GM23338 (cell line): ENCODE measurements around the gene NDUFS6. TPM values are rescaled to one million over a fixed set of nuclear protein-coding genes. Genes with fewer than 3 reads are reported as not detected.

ENCODE experiments used
- ATAC-seq: fragments of 200-7000 bp; cut with Tn5 transposase; 3 replicates; pipeline ENCODE4 v1.9.1; 2020
- DNase-seq: peaks from one replicate; pipeline ENCODE4 v3.0.0-alpha.2; 2015; ENCODE audit warnings: low spot score
- H2AFZ ChIP-seq: fragments of 200-600 bp; sonication (generic); 2 replicates; pipeline ENCODE4 v1.8.0; 2016; ENCODE audit warnings: antibody characterized with exemption, mild to moderate bottlenecking, moderate library complexity
- H3F3A ChIP-seq: fragments of 200-600 bp; sonication (generic); replicated peaks from 2 replicates; pipeline ENCODE4 v1.8.0; 2017; ENCODE audit warnings: antibody characterized with exemption, mixed run types, low read depth
- H3K27ac ChIP-seq: fragments of 200-600 bp; sonication (generic); 2 replicates; pipeline ENCODE4 v1.6.1; 2016; ENCODE audit warnings: low read depth
- H3K27me3 ChIP-seq: fragments of 200-600 bp; sonication (generic); 2 replicates; pipeline ENCODE4 v1.8.0; 2016; ENCODE audit warnings: mild to moderate bottlenecking, mixed run types, moderate library complexity; ENCODE audit not compliant: insufficient read depth
- H3K36me3 ChIP-seq: fragments of 200-600 bp; sonication (generic); 2 replicates; pipeline ENCODE4 v1.8.0; 2016; ENCODE audit warnings: mild to moderate bottlenecking; ENCODE audit not compliant: insufficient read depth
- H3K4me1 ChIP-seq: fragments of 200-600 bp; sonication (generic); 2 replicates; pipeline ENCODE4 v1.8.0; 2016; ENCODE audit warnings: mild to moderate bottlenecking, moderate library complexity; ENCODE audit not compliant: insufficient read depth
- H3K4me2 ChIP-seq: fragments of 200-600 bp; sonication (generic); 2 replicates; pipeline ENCODE4 v1.7.1; 2017; ENCODE audit warnings: mixed run types
- H3K4me3 ChIP-seq: fragments of 200-600 bp; sonication (generic); 2 replicates; pipeline ENCODE4 v1.6.1; 2016; ENCODE audit warnings: mixed run types
- H3K79me2 ChIP-seq: fragments of 200-600 bp; sonication (generic); replicated peaks from 2 replicates; pipeline ENCODE4 v1.8.0; 2017; ENCODE audit warnings: mild to moderate bottlenecking; ENCODE audit not compliant: insufficient read depth
- H3K9me2 ChIP-seq: fragments of 200-600 bp; sonication (generic); 2 replicates; pipeline ENCODE4 v1.8.0; 2017; ENCODE audit not compliant: insufficient read depth
- H4K20me1 ChIP-seq: fragments of 200-600 bp; sonication (generic); replicated peaks from 2 replicates; pipeline ENCODE4 v1.8.0; 2017; ENCODE audit warnings: mild to moderate bottlenecking; ENCODE audit not compliant: insufficient read depth
- H3K27ac Mint-ChIP-seq: 2 replicates; pipeline ENCODE4 v1.8.0; 2020; ENCODE audit warnings: inconsistent platforms, mild to moderate bottlenecking, moderate library complexity, mixed read lengths
- H3K27me3 Mint-ChIP-seq: 3 replicates; pipeline ENCODE4 v1.8.0; 2022; ENCODE audit warnings: low read depth, mild to moderate bottlenecking, moderate library complexity, mixed read lengths, inconsistent platforms; ENCODE audit not compliant: insufficient read depth, poor library complexity
- H3K36me3 Mint-ChIP-seq: 3 replicates; pipeline ENCODE4 v1.8.0; 2021; ENCODE audit warnings: low read depth, mild to moderate bottlenecking, inconsistent platforms, moderate library complexity, mixed read lengths
- H3K4me1 Mint-ChIP-seq: 3 replicates; pipeline ENCODE4 v1.8.0; 2020; ENCODE audit warnings: mild to moderate bottlenecking, inconsistent platforms, mixed read lengths
- H3K4me3 Mint-ChIP-seq: 3 replicates; pipeline ENCODE4 v1.8.0; 2021; ENCODE audit warnings: moderate library complexity, mild to moderate bottlenecking, inconsistent platforms, mixed read lengths
- H3K9me3 Mint-ChIP-seq: 3 replicates; pipeline ENCODE4 v1.8.0; 2020; ENCODE audit warnings: moderate library complexity, mild to moderate bottlenecking, inconsistent platforms, mixed read lengths
- CREB1 ChIP-seq: fragments of 250-450 bp; sonication (Bioruptor Pico); IDR thresholded peaks from 2 replicates; pipeline ENCODE4 v1.5.0; 2020; ENCODE audit warnings: low read depth, mild to moderate bottlenecking, moderate library complexity
- EZH2 ChIP-seq: fragments of 200-600 bp; sonication (generic); IDR thresholded peaks from one replicate; pipeline ENCODE4 v1.8.0; 2017; ENCODE audit warnings: antibody characterized with exemption, mild to moderate bottlenecking, low read depth; ENCODE audit not compliant: unreplicated experiment
- EZH2phosphoT487 ChIP-seq: fragments of 200-600 bp; sonication (generic); IDR thresholded peaks from one replicate; pipeline ENCODE4 v1.8.1; 2018; ENCODE audit warnings: antibody characterized with exemption; ENCODE audit not compliant: unreplicated experiment
- JUNB ChIP-seq: IDR thresholded peaks from one replicate; pipeline ENCODE4 v1.6.1; 2016; ENCODE audit warnings: antibody characterized with exemption; ENCODE audit not compliant: unreplicated experiment
- NANOG ChIP-seq: IDR thresholded peaks from 2 replicates; pipeline ENCODE4 v1.6.1; 2016; ENCODE audit warnings: antibody characterized with exemption, borderline replicate concordance
- POLR2AphosphoS5 ChIP-seq: IDR thresholded peaks from 2 replicates; pipeline ENCODE4 v1.6.1; 2016; ENCODE audit warnings: antibody characterized with exemption, low read depth
- STAT1 ChIP-seq: IDR thresholded peaks from one replicate; pipeline ENCODE4 v1.6.1; 2016; ENCODE audit warnings: antibody characterized with exemption; ENCODE audit not compliant: unreplicated experiment
- ZNF114 ChIP-seq: fragments of 250-450 bp; sonication (Bioruptor Pico); IDR thresholded peaks from 2 replicates; pipeline ENCODE4 v1.5.0; 2020; ENCODE audit warnings: mild to moderate bottlenecking, moderate library complexity
- ZNF331 ChIP-seq: fragments of 250-450 bp; sonication (Bioruptor Pico); IDR thresholded peaks from 2 replicates; pipeline ENCODE4 v1.5.0; 2020; ENCODE audit warnings: low read depth, mild to moderate bottlenecking, moderate library complexity
- polyA plus RNA-seq: library from polyadenylated mRNA; unstranded; fragments of >200 nt; fragmentation: Nextera tagmentation; extraction: Ambion mirVana; gene quantifications from 2 replicates; pipeline ENCODE4 v1.2.1, GENCODE V29; 2016
- total RNA-seq: library from RNA; depleted of rRNA; stranded (reverse); fragments of >200 nt; shearing (Covaris generic); gene quantifications from 2 replicates; pipeline ENCODE4 v1.2.3, GENCODE V29; 2014
- TF ChIP-seq, protein P1 (sequence below), 2 experiments: fragments of 200-600 bp in 1 of 2; sonication (generic) in 1 of 2; conservative IDR thresholded peaks; 2 replicates each; pipeline versions ENCODE4 v1.5.1 to v1.6.1; 2016 to 2017; ENCODE audit warnings: antibody characterized with exemption in 2 of 2, low read depth in 2 of 2, mild to moderate bottlenecking in 2 of 2, moderate library complexity in 1 of 2
- TF ChIP-seq, protein P2 (sequence below): fragments of 250-450 bp; sonication (Bioruptor Pico); IDR thresholded peaks from 2 replicates; pipeline ENCODE4 v1.5.0; 2020; ENCODE audit warnings: mild to moderate bottlenecking, moderate library complexity
- TF ChIP-seq, protein P3 (sequence below): IDR thresholded peaks from one replicate; pipeline ENCODE4 v1.6.1; 2018; ENCODE audit warnings: antibody characterized with exemption; ENCODE audit not compliant: unreplicated experiment

NDUFS6 gene
- total and polyA plus RNA-seq, 2 experiments from 2014 or later = 94.8 to 289 TPM

GRCh38 chr5:1830571-1831228 lies 29.5 kb downstream of the NDUFS6 start:
- no peak for DNase-seq
- no peak overlapping the region for H2AFZ ChIP-seq
- H3K9me3 Mint-ChIP-seq = no peaks in the 10 kb centered on the region
- peaks cover 48% of the 10 kb centered on the region for H3K4me1 Mint-ChIP-seq
- peaks cover 3% of the 10 kb centered on the region; the same call in 2 of the 3 replicates for H3K36me3 Mint-ChIP-seq
- no peaks in the 10 kb centered on the region for H3F3A ChIP-seq
- H4K20me1 ChIP-seq = peaks cover 8% of the 10 kb centered on the region; the same call in 1 of the 2 replicates
- no peak overlapping the region for H3K4me2 ChIP-seq
- H3K4me1 ChIP-seq = peaks cover 20% of the 10 kb centered on the region
- no peak for TF ChIP-seq CREB1 (CRISPR knock-in tag)
- TF ChIP-seq STAT1 = no peak
- TF ChIP-seq ZNF331 = no peak
- TF ChIP-seq JUNB = no peak
- TF ChIP-seq, protein P1, sequence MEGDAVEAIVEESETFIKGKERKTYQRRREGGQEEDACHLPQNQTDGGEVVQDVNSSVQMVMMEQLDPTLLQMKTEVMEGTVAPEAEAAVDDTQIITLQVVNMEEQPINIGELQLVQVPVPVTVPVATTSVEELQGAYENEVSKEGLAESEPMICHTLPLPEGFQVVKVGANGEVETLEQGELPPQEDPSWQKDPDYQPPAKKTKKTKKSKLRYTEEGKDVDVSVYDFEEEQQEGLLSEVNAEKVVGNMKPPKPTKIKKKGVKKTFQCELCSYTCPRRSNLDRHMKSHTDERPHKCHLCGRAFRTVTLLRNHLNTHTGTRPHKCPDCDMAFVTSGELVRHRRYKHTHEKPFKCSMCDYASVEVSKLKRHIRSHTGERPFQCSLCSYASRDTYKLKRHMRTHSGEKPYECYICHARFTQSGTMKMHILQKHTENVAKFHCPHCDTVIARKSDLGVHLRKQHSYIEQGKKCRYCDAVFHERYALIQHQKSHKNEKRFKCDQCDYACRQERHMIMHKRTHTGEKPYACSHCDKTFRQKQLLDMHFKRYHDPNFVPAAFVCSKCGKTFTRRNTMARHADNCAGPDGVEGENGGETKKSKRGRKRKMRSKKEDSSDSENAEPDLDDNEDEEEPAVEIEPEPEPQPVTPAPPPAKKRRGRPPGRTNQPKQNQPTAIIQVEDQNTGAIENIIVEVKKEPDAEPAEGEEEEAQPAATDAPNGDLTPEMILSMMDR (conservative IDR thresholded peaks at IDR 0.05; ENCODE audit: low read depth in 2 of 2) = no peak
- no peak for TF ChIP-seq POLR2AphosphoS5
- no peak for TF ChIP-seq EZH2phosphoT487
- TF ChIP-seq, protein P2, sequence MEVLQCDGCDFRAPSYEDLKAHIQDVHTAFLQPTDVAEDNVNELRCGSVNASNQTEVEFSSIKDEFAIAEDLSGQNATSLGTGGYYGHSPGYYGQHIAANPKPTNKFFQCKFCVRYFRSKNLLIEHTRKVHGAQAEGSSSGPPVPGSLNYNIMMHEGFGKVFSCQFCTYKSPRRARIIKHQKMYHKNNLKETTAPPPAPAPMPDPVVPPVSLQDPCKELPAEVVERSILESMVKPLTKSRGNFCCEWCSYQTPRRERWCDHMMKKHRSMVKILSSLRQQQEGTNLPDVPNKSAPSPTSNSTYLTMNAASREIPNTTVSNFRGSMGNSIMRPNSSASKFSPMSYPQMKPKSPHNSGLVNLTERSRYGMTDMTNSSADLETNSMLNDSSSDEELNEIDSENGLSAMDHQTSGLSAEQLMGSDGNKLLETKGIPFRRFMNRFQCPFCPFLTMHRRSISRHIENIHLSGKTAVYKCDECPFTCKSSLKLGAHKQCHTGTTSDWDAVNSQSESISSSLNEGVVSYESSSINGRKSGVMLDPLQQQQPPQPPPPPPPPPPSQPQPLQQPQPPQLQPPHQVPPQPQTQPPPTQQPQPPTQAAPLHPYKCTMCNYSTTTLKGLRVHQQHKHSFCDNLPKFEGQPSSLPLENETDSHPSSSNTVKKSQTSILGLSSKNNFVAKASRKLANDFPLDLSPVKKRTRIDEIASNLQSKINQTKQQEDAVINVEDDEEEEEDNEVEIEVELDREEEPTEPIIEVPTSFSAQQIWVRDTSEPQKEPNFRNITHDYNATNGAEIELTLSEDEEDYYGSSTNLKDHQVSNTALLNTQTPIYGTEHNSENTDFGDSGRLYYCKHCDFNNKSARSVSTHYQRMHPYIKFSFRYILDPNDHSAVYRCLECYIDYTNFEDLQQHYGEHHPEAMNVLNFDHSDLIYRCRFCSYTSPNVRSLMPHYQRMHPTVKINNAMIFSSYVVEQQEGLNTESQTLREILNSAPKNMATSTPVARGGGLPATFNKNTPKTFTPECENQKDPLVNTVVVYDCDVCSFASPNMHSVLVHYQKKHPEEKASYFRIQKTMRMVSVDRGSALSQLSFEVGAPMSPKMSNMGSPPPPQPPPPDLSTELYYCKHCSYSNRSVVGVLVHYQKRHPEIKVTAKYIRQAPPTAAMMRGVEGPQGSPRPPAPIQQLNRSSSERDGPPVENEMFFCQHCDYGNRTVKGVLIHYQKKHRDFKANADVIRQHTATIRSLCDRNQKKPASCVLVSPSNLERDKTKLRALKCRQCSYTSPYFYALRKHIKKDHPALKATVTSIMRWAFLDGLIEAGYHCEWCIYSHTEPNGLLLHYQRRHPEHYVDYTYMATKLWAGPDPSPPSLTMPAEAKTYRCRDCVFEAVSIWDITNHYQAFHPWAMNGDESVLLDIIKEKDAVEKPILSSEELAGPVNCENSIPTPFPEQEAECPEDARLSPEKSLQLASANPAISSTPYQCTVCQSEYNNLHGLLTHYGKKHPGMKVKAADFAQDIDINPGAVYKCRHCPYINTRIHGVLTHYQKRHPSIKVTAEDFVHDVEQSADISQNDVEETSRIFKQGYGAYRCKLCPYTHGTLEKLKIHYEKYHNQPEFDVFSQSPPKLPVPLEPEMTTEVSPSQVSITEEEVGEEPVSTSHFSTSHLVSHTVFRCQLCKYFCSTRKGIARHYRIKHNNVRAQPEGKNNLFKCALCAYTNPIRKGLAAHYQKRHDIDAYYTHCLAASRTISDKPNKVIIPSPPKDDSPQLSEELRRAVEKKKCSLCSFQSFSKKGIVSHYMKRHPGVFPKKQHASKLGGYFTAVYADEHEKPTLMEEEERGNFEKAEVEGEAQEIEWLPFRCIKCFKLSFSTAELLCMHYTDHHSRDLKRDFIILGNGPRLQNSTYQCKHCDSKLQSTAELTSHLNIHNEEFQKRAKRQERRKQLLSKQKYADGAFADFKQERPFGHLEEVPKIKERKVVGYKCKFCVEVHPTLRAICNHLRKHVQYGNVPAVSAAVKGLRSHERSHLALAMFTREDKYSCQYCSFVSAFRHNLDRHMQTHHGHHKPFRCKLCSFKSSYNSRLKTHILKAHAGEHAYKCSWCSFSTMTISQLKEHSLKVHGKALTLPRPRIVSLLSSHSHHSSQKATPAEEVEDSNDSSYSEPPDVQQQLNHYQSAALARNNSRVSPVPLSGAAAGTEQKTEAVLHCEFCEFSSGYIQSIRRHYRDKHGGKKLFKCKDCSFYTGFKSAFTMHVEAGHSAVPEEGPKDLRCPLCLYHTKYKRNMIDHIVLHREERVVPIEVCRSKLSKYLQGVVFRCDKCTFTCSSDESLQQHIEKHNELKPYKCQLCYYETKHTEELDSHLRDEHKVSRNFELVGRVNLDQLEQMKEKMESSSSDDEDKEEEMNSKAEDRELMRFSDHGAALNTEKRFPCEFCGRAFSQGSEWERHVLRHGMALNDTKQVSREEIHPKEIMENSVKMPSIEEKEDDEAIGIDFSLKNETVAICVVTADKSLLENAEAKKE (CRISPR knock-in tag) = no peak
- TF ChIP-seq ZNF114 = no peak
- TF ChIP-seq EZH2 = no peak
- TF ChIP-seq NANOG = no peak
- TF ChIP-seq, protein P3, sequence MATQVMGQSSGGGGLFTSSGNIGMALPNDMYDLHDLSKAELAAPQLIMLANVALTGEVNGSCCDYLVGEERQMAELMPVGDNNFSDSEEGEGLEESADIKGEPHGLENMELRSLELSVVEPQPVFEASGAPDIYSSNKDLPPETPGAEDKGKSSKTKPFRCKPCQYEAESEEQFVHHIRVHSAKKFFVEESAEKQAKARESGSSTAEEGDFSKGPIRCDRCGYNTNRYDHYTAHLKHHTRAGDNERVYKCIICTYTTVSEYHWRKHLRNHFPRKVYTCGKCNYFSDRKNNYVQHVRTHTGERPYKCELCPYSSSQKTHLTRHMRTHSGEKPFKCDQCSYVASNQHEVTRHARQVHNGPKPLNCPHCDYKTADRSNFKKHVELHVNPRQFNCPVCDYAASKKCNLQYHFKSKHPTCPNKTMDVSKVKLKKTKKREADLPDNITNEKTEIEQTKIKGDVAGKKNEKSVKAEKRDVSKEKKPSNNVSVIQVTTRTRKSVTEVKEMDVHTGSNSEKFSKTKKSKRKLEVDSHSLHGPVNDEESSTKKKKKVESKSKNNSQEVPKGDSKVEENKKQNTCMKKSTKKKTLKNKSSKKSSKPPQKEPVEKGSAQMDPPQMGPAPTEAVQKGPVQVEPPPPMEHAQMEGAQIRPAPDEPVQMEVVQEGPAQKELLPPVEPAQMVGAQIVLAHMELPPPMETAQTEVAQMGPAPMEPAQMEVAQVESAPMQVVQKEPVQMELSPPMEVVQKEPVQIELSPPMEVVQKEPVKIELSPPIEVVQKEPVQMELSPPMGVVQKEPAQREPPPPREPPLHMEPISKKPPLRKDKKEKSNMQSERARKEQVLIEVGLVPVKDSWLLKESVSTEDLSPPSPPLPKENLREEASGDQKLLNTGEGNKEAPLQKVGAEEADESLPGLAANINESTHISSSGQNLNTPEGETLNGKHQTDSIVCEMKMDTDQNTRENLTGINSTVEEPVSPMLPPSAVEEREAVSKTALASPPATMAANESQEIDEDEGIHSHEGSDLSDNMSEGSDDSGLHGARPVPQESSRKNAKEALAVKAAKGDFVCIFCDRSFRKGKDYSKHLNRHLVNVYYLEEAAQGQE = no peak
- no peak for ATAC-seq
- no peak overlapping the region for H3K27ac Mint-ChIP-seq
- no peak overlapping the region for H3K27ac ChIP-seq
- H3K79me2 ChIP-seq = no peaks in the 10 kb centered on the region
- no peaks in the 10 kb centered on the region for H3K9me2 ChIP-seq
- no peak overlapping the region for H3K4me3 ChIP-seq
- H3K27me3 ChIP-seq = no peaks in the 10 kb centered on the region
- H3K27me3 Mint-ChIP-seq = peaks cover 18% of the 10 kb centered on the region
- H3K36me3 ChIP-seq = no peaks in the 10 kb centered on the region
- no peak overlapping the region; the same call in 2 of the 3 replicates for H3K4me3 Mint-ChIP-seq
